H7 (cell line): Measurements from ENCODE around the gene TFPT. TPM values are rescaled to one million over a fixed set of nuclear protein-coding genes. Genes with fewer than 3 reads are reported as not detected.

Experiments
- DNase-seq: peaks from one replicate; pipeline ENCODE4 v3.0.0; 2012
- H3K27me3 ChIP-seq: 2 replicates; pipeline ENCODE4 v1.6.0; 2011; ENCODE audit warnings: mild to moderate bottlenecking, low read length; ENCODE audit not compliant: control insufficient read depth, insufficient read depth
- H3K36me3 ChIP-seq: replicated peaks from 2 replicates; pipeline ENCODE4 v1.5.1; 2011; ENCODE audit warnings: low read length; ENCODE audit not compliant: control insufficient read depth, insufficient read depth
- H3K4me3 ChIP-seq: 2 replicates; pipeline ENCODE4 v1.5.1; 2011; ENCODE audit warnings: low read depth, mild to moderate bottlenecking, control low read depth, low read length, moderate library complexity; ENCODE audit not compliant: insufficient read depth
- total RNA-seq: library from RNA; depleted of rRNA; stranded (reverse); fragments of >200 nt; shearing (Covaris generic); gene quantifications from 2 replicates; pipeline ENCODE4 v1.2.3, GENCODE V29; 2014; rRNA removed

TFPT gene, protein sequence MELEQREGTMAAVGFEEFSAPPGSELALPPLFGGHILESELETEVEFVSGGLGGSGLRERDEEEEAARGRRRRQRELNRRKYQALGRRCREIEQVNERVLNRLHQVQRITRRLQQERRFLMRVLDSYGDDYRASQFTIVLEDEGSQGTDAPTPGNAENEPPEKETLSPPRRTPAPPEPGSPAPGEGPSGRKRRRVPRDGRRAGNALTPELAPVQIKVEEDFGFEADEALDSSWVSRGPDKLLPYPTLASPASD
- 22.4 and 24.3 TPM in 2 replicates for total RNA-seq

DNA sequence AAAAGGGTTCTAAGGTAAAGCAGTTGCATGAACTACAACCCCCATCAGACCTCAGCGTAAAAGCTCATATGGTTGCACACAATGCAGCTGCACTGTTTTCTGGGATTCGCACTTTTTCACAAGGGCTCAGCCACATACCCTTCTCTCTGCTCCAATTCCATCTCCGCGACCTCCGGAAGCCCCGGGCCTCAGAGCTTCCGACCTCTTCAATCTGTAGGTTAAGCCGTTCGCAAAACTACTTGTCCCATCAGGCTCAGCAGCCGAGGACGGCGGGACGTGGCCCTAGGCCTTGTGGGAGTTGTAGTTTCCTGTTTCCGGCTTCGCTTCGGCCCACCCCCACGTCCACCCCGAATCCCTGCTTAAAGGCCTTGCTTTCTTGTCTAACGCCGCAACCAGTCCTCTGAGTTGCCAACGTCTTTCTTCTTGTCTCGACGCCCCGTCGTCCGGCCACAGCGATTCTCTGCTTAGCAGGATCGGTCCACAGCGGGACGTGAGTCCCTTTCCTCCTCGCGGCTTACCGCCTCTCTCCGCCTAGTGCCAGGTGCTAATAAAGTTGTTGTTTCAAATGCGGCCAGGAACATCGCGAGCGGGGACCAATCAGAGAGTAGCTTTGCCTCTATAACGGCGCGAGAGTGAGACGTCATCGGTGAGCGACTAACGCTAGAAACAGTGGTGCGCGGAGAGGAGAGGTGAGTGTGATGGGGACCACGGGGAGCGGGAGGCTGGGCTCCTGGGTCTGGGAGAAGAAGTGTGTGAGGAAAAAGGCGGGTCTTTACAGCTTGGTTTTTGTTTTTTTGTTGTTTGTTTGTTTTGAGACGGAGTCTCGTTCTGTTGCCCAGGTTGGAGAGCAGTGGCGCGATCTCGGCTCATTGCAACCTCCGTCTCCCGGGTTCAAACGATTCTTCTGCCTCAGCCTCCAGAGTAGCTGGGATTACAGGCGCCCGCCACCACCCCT is at the start of gene TFPT, which contains the start of gene PRPF31:
Gene TFPT (minus strand): TSS at position 549 of the 955 bp plus-strand sequence. CDS start 388 bp downstream, at position 161.
Gene PRPF31 (plus strand): TSS at position 646 of the 955 bp plus-strand sequence. CDS start 2,525 bp downstream, outside the sequence.
- H3K4me3 ChIP-seq, result peak within 1 kb of the TSS; percentile 83
- no peaks in the 10 kb centered on the region for H3K27me3 ChIP-seq
- DNase-seq, result peak; percentile 97
- H3K36me3 ChIP-seq, result peaks cover 11% of the 10 kb centered on the region

DNA sequence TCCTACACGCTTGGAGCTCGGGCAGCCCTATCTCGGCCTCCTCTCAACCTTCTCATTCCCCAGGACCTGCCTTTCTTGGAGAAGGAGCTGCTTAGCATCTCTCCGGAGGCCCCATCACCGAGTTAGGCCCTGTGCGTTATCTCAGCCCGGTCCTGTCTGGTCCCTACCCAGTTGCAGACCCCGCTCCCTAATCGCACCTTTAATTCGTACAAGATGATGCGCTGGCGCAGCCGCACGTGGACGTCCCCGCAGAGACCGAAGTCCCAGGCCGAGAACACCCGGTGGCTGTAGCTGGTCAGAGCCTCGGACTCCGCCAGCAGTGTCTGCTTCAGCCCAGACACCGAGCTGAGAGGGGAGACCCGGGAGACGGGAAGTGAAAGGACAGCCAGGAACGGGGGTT is 49.8 kb upstream of the TFPT start:
- H3K4me3 ChIP-seq, result no peak overlapping the region
- H3K36me3 ChIP-seq, result no peaks in the 10 kb centered on the region
- no peak for DNase-seq
- peaks cover 18% of the 10 kb centered on the region for H3K27me3 ChIP-seq

DNA sequence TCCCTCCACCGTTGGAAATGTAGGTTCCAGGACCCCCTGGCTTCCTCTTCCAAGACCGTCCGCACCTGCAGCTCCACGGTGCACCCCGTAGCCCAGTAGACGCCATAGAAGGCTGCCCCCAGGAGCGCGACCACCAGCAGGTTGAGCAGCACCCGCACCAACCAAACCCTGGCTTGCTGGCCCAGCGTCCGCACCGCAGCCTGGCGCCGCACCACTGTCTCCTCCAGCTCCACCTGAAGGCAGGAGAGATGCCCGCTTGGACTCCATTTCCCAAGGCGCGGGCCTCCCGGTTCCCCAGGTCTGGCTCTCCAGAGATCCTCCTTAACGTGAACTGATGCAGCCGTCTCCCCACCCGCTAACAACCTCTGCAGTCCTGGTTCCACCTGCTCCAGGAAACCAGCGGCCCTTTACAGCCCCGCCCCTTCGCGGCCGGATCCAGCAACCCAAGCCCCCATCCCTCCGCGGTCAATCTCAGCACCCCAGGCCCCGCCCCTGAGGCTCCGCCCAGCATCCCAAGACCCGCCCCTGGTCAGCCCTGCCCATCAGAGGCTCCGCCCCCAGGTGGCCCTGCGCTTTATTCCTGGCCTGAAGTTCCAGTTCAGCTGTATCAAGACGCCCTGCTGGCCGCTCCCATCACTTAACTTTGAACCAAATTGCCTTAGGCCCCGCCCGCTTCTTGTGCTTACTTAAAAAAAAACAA is 49.1 kb upstream of the TFPT start:
- peak overlapping the region; percentile 43 for H3K4me3 ChIP-seq
- peaks cover 18% of the 10 kb centered on the region for H3K27me3 ChIP-seq
- peak; percentile 99 for DNase-seq
- H3K36me3 ChIP-seq, result no peaks in the 10 kb centered on the region

DNA sequence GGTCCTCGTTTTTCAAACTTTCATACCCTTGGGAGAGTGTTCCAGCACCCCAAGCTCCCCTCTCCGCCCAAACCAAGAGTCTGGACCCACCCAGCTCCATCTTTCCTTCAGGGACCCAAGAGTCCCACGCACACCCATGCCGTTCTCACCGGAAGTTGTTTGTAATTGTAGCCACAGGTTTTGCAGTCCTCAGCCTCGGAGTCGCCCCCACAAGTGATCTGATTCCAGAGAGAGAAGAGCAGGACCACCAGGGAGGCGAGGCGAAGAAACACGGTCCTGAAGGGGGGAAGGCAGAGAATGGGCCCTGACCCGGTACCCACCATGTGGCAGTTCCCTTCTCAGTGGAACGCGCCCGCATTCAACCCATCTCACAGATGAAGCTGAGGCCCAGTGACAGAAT is 47.4 kb upstream of the TFPT start:
- Histone ChIP-seq H3K27me3 (peaks cover 18% of the 10 kb centered on the region), H3K4me3 (no peak overlapping the region; the same call in 1 of the 2 replicates), H3K36me3 (0 out of 2 replicates have a peak, but pooled peaks cover 1% of the 10 kb centered on the region)
- DNase-seq, result no peak

DNA sequence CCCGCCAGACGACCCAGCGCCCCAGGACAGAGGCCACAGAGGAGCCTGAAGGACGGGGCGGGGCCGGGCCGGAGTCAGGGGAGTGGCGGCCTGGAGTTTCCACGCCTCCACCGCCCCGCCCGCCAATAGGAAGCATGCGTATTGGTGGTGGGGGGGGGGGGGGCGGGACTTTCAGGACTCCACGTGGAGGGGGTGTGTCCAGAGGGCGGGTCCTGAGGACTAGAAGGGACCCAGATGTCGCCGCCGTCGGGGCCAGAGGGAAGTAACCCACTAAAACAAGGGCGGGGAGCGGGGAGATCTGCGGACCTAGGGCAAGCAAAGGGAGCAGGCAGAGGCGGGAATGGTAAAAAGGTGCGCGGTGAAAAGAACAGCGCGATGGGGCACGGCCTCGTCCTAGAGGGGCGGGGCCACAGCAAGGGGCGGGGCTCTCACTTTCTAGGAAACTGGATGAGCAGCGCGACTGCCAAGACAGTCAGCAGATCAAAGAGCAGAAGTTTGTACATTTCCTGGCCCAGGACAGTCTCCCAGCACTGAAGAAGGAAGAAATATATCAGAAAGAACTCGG is 46.9 kb upstream of the TFPT start:
- peak; percentile 97 for DNase-seq
- Histone ChIP-seq H3K4me3 (peak overlapping the region; percentile 50), H3K36me3 (peaks cover 1% of the 10 kb centered on the region; the same call in 1 of the 2 replicates), H3K27me3 (peaks cover 18% of the 10 kb centered on the region)

DNA sequence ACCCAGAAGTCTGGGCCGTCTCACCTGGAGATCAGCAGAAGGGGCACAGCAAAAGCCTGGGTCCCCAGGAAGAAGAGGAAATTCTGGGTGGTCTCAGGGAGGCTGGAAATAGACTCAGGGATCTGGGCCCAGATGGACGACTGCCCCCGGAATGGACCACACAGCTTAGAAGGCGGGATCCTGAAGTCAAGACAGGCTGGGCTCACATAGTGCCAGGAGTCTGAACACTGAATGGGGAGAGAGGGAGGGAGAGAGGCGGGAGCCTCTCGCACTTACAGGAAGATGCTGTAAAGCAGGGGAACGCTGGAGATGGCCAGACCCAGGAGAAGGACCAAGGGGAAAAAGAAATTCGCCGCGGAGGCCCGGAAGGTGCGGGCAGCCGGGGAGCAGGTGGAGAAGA is 45.4 kb upstream of the TFPT start:
- no peak for DNase-seq
- peaks cover 8% of the 10 kb centered on the region for H3K36me3 ChIP-seq
- peaks cover 17% of the 10 kb centered on the region for H3K27me3 ChIP-seq
- H3K4me3 ChIP-seq, result peak overlapping the region; percentile 68

DNA sequence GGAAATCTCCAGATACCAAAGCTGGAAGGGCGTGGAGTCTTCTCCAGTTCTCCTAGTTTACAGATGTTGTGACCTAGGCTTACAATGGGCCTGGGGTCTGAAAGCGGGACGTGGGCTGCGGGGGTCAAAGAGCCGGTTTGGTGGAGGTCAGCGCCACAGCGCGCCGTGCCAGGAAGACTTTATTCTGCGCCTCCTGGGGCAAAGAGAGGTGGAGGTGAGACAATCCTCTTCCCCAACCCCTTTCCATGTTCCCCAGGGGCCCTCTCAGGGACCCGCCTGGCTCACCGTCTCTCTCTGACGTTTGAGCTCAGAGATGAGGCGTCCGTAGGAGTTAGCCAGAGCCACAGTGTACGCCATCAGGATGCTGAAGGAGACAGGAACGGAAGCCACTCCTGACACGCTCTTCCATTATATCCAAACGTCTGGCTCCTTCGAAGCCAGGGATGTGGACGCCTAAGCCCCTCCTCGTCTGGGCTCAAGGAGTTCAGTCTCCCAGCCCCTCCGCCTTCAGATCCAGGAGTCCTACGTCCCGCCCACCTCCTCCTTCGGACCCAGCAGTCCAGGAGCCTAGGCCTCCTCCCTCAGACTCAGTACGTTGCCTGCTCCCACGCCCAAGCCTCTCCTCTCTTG is 44.8 kb upstream of the TFPT start:
- peak overlapping the region; percentile 68 for H3K4me3 ChIP-seq
- H3K27me3 ChIP-seq, result peaks cover 16% of the 10 kb centered on the region
- peaks cover 8% of the 10 kb centered on the region for H3K36me3 ChIP-seq
- DNase-seq, result no peak

DNA sequence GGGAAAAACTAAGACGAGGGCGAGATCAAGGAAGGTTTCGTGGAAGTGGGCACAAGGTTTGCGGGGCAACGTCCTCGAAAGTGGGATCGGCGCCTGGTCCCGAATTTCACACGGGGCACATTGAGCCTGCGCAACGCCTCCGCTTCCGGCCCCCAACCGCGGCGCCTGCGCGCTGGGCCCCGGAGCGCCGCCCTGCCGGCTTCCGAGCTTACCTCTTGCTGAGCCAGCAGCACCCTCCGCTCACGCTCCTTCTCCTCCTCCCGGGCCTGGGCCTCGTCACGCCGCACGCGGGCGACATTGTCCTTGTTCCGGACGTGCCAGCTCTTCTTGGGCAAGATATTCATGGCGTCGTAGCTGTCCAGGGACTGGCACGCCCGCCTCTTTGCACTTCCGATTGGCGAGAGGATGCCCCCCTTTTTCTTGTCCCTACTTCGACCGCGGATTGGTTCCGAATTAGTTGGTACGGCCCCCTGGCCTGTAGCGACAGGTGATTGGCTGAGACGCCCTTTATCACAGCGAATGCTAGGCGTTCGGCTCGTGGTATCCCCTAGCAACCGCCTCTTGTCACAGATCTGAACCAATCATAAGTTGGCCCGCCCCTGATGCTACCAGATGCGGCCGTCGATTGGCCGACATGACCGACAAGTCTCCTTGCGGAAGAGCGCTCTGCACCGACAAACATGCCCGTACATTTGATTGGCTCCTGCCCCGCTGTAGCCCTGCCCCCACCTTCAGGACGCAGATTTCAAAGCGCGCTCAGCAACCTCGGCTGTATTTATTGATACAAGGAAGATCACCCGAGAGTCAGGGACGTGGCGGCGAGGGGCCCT is 44.1 kb upstream of the TFPT start, which contains the start of gene LENG1:
Gene LENG1 (minus strand): TSS at position 370 of the 830 bp plus-strand sequence. CDS start 26 bp downstream, at position 344.
- peak; percentile 99 for DNase-seq
- peaks cover 15% of the 10 kb centered on the region for H3K27me3 ChIP-seq
- peaks cover 14% of the 10 kb centered on the region for H3K36me3 ChIP-seq
- H3K4me3 ChIP-seq, result peak within 1 kb of the TSS; percentile 84

DNA sequence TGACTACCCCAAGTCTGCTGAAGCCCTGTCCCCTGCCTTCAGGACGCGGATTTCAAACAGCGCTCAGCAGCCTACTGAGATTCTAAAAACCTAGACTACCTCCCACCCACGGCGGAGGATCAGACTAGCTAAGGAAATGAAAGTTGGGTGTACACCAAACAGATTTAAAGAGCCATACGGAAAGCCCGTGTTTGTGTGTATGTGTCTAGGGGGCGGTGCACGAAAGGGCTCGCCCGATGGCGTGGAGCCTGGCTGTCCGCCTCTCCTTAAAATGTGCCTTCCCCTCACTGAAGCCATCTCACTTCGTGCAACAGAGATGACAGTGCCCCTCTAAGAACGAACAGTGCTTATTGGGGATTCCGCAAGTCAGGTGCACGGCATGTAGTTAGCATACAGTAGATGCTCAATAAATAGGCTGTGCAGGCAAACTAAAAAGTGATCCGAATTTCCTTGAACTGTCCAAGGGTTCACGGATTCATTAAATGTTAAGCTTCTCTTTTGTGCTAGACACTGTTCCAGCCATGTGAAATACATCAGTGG is 43.4 kb upstream of the TFPT start:
- Histone ChIP-seq H3K27me3 (peaks cover 9% of the 10 kb centered on the region), H3K4me3 (peak overlapping the region; percentile 84), H3K36me3 (peaks cover 20% of the 10 kb centered on the region)
- peak; percentile 57 for DNase-seq

DNA sequence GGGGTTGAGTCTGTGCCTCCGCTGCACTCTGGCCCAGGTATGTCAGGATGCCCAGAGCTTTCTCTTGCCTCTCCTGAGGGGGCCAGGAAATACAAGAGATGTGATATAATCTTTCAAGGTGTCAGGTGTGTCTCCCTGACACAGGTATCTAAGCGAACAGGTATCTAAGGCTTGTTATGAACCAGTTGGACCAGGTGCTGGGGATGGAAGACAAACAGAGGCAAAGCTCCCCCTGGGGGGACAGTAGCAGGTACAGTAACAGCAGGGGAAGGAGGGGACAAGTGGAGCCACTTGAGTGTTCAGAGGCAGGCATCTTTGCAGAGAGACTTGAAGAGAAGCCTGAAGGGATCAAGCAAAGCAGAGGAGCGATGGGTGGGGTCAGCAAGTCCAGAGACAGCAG is 41.5 kb upstream of the TFPT start:
- Histone ChIP-seq H3K27me3 (no peaks in the 10 kb centered on the region; the same call in 1 of the 2 replicates), H3K36me3 (peaks cover 28% of the 10 kb centered on the region), H3K4me3 (no peak overlapping the region)
- DNase-seq, result no peak

DNA sequence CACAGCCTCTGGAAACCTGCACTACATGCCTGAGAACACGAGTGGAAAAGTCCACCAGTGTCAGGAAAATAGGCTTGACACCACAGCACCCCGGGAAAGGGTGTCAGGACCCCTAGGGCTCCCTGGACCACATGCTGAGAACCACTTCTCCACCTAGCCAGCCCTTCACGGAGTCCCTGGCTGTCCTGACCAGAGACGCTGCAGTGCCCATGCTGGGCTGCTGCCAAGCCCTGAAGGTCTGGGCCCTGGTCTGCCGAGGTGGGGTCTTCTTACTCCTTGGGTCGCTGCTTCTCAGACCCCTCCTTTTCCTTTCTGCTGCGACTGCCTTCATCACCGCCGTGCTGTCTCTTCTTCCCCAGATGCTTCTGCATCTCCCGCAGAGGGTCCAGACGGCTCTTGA is 41.0 kb upstream of the TFPT start:
- Histone ChIP-seq H3K36me3 (peaks cover 32% of the 10 kb centered on the region), H3K4me3 (no peak overlapping the region), H3K27me3 (no peaks in the 10 kb centered on the region; the same call in 1 of the 2 replicates)
- no peak for DNase-seq

DNA sequence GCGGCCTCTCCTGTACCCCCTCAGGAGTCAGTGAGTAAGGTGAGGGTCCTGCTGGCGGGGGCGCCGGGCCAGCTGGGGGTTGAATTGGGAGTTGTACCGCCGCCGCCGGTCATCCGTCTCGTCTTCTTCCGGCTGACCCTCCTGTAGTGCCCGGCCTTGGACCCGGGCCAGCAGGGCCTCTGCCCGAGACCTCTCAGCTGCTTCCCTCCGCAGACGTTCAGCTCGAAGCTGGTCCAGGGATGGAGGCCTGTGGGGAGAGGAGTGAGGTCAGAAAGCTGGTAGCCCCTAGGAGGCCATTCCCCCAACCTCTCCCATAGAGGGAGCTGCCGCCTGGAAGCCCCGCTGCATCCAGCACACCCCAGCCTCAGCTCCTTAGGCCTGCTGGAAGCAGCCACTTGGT is 40.2 kb upstream of the TFPT start:
- peaks cover 34% of the 10 kb centered on the region for H3K36me3 ChIP-seq
- peak; percentile 77 for DNase-seq

More for the DNA sequence above, 40.2 kb upstream of the TFPT start:
- H3K27me3 ChIP-seq, result no peaks in the 10 kb centered on the region; the same call in 1 of the 2 replicates
- H3K4me3 ChIP-seq, result no peak overlapping the region
